ENCODE measurements around the gene CCDC182.
A peak's percentile ranks its signal among the peaks of the same experiment; 100 is the strongest.

CCDC182 gene

DNA sequence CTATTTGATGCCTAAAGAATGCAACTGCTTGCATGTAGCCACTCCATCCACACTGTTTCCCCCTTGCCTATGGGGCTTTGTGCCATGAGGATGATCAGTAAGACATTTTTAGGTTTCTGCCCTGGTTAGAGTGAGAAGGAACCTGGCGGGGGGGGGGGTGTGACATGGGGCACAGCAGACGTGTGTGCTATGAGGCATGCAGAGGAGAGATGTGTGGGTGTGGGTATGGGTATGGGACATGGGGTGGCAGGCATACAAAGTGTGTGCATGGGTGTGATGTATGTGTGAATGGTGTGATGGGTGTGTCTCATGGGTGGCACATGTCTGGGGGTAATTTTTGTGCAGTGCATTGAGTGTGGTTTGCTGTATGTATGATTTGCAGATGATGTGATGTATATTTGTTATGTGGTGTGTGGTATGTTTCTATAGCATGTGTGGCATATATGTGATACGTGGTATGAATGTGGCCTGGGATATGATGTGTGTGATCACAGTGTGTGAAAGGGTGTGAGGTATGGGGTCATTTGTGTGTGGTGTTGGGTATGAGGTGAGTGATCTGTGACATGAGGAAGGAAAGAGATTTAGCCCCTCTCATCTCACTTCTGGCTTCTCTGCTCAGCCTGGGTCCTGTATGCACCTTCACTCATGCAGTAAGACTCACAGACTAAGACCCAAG lies 14.9 kb downstream of the CCDC182 start:
- TF ChIP-seq, protein P1, sequence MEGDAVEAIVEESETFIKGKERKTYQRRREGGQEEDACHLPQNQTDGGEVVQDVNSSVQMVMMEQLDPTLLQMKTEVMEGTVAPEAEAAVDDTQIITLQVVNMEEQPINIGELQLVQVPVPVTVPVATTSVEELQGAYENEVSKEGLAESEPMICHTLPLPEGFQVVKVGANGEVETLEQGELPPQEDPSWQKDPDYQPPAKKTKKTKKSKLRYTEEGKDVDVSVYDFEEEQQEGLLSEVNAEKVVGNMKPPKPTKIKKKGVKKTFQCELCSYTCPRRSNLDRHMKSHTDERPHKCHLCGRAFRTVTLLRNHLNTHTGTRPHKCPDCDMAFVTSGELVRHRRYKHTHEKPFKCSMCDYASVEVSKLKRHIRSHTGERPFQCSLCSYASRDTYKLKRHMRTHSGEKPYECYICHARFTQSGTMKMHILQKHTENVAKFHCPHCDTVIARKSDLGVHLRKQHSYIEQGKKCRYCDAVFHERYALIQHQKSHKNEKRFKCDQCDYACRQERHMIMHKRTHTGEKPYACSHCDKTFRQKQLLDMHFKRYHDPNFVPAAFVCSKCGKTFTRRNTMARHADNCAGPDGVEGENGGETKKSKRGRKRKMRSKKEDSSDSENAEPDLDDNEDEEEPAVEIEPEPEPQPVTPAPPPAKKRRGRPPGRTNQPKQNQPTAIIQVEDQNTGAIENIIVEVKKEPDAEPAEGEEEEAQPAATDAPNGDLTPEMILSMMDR (IDR thresholded peaks at IDR 0.05): no peak
- Mint-ChIP-seq H3K27me3 (ENCODE audit: low read depth, poor library complexity) (no peaks in the 10 kb centered on the region), H3K4me3 (no peak overlapping the region), H3K4me1 (peaks cover 66% of the 10 kb centered on the region), H3K9me3 (no peaks in the 10 kb centered on the region), H3K27ac (no peak overlapping the region), H3K36me3 (ENCODE audit: low read depth) (no peaks in the 10 kb centered on the region)
- DNase-seq: no peak

DNA sequence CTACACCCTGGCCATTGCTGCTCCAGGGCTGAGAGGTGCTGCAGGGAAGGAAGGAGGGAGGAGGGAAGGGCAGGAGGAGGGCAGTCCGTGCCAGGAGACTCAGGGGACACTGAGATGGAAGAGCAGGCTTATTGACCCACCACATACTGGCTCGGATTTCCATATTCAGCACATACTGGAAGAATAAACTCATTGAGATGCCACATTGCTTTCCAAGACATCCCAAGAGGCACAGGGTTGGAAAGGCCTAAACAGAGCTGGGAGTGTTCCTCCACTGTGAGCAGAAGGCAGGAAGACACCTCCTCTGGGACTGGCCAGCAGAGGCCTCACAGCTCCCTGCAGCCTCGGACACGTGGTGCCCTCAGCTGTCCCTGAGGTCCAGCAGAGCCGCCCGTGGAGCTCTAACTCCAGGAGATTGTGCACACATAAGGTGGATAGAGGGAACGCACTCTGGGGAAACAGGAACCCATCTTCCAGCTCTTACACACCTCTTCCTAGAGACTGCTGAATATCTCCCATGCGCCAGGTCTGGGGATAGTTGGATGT lies 17.4 kb downstream of the CCDC182 start:
- Mint-ChIP-seq H3K9me3 (no peaks in the 10 kb centered on the region), H3K4me1 (peaks cover 72% of the 10 kb centered on the region), H3K27ac (no peak overlapping the region), H3K4me3 (no peak overlapping the region), H3K36me3 (ENCODE audit: low read depth) (no peaks in the 10 kb centered on the region), H3K27me3 (ENCODE audit: low read depth, poor library complexity) (peaks cover 5% of the 10 kb centered on the region)
- DNase-seq: no peak
- TF ChIP-seq, protein P1 (IDR thresholded peaks at IDR 0.05): no peak

DNA sequence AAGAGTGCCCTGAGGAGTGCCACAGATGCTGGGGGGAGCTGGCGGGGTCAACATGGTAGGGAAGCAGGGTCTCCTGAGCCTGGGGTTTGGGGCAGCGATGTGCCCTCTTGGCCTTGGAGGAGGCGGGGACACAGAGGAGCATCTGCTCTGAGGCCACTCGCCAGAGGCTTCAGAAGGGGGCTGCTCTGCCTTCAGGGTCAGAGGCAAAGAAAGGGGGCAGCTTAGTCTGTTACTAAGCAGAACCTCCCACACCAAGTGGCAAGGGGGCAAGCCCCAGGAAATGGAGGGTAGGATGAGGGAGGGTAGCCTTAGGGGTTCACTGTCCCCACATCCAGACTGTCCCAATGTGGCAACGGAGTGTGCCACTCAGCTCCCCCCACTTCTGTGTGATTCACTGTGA lies 18.3 kb downstream of the CCDC182 start:
- H3K27ac Mint-ChIP-seq: peak overlapping the region; percentile 86
- no peaks in the 10 kb centered on the region for H3K36me3 Mint-ChIP-seq (ENCODE audit: low read depth)
- DNase-seq: no peak
- peaks cover 75% of the 10 kb centered on the region for H3K4me1 Mint-ChIP-seq
- TF ChIP-seq, protein P1 (IDR thresholded peaks at IDR 0.05): no peak
- H3K9me3 Mint-ChIP-seq: no peaks in the 10 kb centered on the region
- H3K4me3 Mint-ChIP-seq: no peak overlapping the region
- H3K27me3 Mint-ChIP-seq (ENCODE audit: low read depth, poor library complexity): peaks cover 8% of the 10 kb centered on the region

DNA sequence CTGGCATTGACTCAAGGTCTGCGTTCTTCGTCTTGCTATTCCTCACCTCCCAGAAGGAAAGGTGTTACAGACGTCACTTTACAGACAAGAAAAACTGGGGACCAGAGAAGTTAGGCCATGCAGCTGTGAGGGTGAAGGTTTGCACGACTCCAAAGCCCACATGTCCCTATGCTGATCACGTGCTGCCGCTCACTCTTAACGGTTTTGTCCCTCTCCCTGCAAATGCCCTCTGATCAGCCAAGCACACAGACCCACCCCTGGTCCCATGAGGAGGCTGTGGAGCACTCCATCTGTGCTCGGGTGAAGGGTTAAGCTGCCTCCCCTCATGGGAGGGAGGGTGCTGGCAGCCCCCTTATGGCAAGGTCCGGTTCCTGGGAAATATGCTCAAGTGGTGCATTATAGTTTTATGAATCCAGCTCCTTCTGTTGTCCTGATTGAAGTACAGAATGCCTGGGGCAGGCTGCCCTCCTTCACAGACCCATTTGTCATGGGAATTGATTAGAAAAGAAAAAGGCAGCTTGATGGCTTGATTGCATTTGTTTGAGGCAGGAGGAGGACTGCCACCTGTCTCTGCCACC lies 18.8 kb downstream of the CCDC182 start:
- H3K4me3 Mint-ChIP-seq: no peak overlapping the region
- H3K27me3 Mint-ChIP-seq (ENCODE audit: low read depth, poor library complexity): peaks cover 8% of the 10 kb centered on the region

DNA sequence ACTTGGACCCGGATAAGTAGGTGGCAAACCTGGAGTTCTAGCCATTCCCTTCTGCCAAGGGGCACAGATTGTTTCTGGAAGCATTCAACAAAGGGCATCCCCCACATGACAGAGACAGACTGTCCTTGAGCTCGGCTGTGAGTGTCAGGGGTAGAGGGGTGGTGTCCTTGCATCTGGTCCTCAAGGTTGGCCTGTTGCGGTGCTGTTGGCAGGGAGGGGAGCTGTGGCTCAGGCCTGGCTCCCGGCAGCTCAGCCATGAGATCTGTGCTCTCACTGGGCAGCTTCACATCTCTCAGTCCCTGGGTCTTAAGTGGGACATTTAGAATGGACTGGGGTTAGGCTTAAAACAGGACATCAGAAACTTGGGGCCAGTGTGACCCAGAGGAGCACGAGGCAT lies 20.4 kb downstream of the CCDC182 start:
- Mint-ChIP-seq H3K4me1 (peaks cover 74% of the 10 kb centered on the region), H3K27ac (peak overlapping the region; percentile 19), H3K4me3 (no peak overlapping the region), H3K27me3 (ENCODE audit: low read depth, poor library complexity) (peaks cover 15% of the 10 kb centered on the region), H3K9me3 (no peaks in the 10 kb centered on the region), H3K36me3 (ENCODE audit: low read depth) (no peaks in the 10 kb centered on the region)
- TF ChIP-seq, protein P1 (IDR thresholded peaks at IDR 0.05): no peak
- no peak for DNase-seq

More for the DNA sequence above, 18.8 kb downstream of the CCDC182 start:
- no peak for DNase-seq
- Mint-ChIP-seq H3K27ac (peak overlapping the region; percentile 86), H3K36me3 (ENCODE audit: low read depth) (no peaks in the 10 kb centered on the region), H3K4me1 (peaks cover 75% of the 10 kb centered on the region), H3K9me3 (no peaks in the 10 kb centered on the region)
- TF ChIP-seq, protein P1 (IDR thresholded peaks at IDR 0.05): no peak

All from nephron progenitor cell (in vitro differentiated cells).